ENCODE data around the gene CASP2. TPM values are rescaled to one million over a fixed set of nuclear protein-coding genes. Genes with fewer than 3 reads are reported as not detected.

Gene CASP2
- total RNA-seq, 1 experiment from 2014 or later: 67.2 TPM

DNA sequence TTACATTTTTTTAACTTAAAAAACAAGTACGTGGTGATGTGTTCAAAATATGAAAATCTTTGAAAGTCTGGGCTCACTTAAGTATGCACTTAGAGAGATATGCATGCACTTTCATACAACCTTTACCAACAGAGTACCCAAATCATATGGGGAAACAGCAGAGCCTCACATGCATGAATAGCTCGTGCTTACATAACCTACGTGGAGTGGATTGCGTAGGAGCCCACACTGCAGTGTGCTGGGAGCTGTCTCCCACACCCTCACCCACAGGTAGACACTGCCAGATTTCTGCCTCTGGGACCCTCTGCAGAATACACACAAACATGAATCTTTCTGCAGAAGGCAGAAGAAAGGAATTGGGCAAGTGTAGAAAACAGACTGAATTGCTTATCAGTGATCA lies 28.3 kb downstream of the CASP2 start:
- BruUV-seq (replicated peaks): no TSS peak
- Histone ChIP-seq H3K79me2 (ENCODE audit: low read depth) (no peaks in the 10 kb centered on the region), H3K9me3 (ENCODE audit: insufficient read depth, low read depth) (no peaks in the 10 kb centered on the region), H2AFZ (no peak overlapping the region), H3K36me3 (ENCODE audit: low read depth) (no peaks in the 10 kb centered on the region), H3K4me1 (replicated peaks; ENCODE audit: insufficient read depth) (no peaks in the 10 kb centered on the region; the same call in 1 of the 2 replicates), H3K27me3 (ENCODE audit: insufficient read depth, low read depth) (no peaks in the 10 kb centered on the region), H3F3A (ENCODE audit: insufficient read depth, low read depth) (no peaks in the 10 kb centered on the region), H3K27ac (no peak overlapping the region), H3K4me2 (no peak overlapping the region), H4K20me1 (ENCODE audit: insufficient read depth) (no peaks in the 10 kb centered on the region), H3K9me2 (ENCODE audit: insufficient read depth) (no peaks in the 10 kb centered on the region), H3K4me3 (no peak overlapping the region)
- ChIA-PET CTCF (no interaction called here), POLR2A (ENCODE audit: unreplicated experiment) (no interaction called here)
- TF ChIP-seq EZH2 (IDR thresholded peaks at IDR 0.05; ENCODE audit: low read depth): no peak
- TF ChIP-seq, protein P1, sequence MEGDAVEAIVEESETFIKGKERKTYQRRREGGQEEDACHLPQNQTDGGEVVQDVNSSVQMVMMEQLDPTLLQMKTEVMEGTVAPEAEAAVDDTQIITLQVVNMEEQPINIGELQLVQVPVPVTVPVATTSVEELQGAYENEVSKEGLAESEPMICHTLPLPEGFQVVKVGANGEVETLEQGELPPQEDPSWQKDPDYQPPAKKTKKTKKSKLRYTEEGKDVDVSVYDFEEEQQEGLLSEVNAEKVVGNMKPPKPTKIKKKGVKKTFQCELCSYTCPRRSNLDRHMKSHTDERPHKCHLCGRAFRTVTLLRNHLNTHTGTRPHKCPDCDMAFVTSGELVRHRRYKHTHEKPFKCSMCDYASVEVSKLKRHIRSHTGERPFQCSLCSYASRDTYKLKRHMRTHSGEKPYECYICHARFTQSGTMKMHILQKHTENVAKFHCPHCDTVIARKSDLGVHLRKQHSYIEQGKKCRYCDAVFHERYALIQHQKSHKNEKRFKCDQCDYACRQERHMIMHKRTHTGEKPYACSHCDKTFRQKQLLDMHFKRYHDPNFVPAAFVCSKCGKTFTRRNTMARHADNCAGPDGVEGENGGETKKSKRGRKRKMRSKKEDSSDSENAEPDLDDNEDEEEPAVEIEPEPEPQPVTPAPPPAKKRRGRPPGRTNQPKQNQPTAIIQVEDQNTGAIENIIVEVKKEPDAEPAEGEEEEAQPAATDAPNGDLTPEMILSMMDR (conservative IDR thresholded peaks at IDR 0.05): no peak
- intact Hi-C loops (cut with micrococcal nuclease; ENCODE audit: unreplicated experiment): no loop called here
- DNase-seq: no peak

DNA sequence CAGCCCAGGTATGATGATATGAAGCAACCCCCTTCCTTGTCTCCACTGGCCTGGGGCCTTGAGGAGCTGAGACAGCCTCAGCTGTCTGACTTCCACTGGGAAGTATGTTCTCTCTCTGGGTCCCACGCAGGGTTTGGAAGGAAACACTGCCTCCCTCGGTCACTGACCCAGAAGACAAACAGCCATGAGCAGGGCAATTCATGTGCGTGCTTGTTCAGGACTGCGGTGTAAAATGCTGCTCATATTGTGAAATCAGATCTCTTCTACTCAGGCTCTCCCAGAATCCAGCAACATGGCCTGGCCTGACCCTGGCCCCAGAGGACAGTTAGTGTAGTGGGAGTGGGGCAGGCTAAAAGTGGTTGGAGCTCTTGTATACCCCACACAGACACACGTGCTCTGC lies 30.5 kb downstream of the CASP2 start:
- Histone ChIP-seq H3K27ac (no peak overlapping the region), H3F3A (ENCODE audit: insufficient read depth, low read depth) (no peaks in the 10 kb centered on the region), H4K20me1 (ENCODE audit: insufficient read depth) (no peaks in the 10 kb centered on the region), H2AFZ (no peak overlapping the region), H3K4me3 (no peak overlapping the region), H3K9me3 (ENCODE audit: insufficient read depth, low read depth) (no peaks in the 10 kb centered on the region), H3K27me3 (ENCODE audit: insufficient read depth, low read depth) (no peaks in the 10 kb centered on the region), H3K36me3 (ENCODE audit: low read depth) (no peaks in the 10 kb centered on the region), H3K9me2 (ENCODE audit: insufficient read depth) (no peaks in the 10 kb centered on the region), H3K4me1 (replicated peaks; ENCODE audit: insufficient read depth) (no peaks in the 10 kb centered on the region; the same call in 1 of the 2 replicates), H3K4me2 (no peak overlapping the region), H3K79me2 (ENCODE audit: low read depth) (no peaks in the 10 kb centered on the region)
- CTCF ChIA-PET: no interaction called here
- POLR2A ChIA-PET (ENCODE audit: unreplicated experiment): no interaction called here
- intact Hi-C loops (cut with micrococcal nuclease; ENCODE audit: unreplicated experiment): no loop called here
- no peak for DNase-seq
- no TSS peak for BruUV-seq (replicated peaks)
- TF ChIP-seq EZH2 (IDR thresholded peaks at IDR 0.05; ENCODE audit: low read depth): no peak
- TF ChIP-seq, protein P1 (conservative IDR thresholded peaks at IDR 0.05): no peak

DNA sequence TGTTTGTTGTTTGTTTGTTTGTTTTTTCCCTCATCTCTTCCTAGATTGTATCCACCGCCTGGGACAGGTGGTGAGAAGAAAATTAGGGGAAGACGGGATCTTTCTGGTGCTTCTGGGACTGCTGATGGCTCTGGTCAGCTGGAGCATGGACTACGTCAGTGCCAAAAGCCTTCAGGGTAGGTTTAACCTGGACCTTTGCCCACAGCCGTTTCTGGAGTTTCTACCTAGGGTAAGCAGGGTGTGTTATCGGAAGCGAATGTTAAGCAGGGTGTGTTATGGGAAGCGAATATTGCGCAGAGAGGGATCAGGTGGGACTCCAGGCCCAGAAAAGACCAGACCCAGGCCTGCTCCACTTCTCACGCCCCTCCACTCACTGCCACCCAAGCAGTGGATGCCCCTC lies 32.5 kb downstream of the CASP2 start:
- Histone ChIP-seq H3K27me3 (ENCODE audit: insufficient read depth, low read depth) (no peaks in the 10 kb centered on the region), H3K27ac (no peak overlapping the region), H3K9me2 (ENCODE audit: insufficient read depth) (no peaks in the 10 kb centered on the region), H3K4me3 (no peak overlapping the region), H4K20me1 (ENCODE audit: insufficient read depth) (no peaks in the 10 kb centered on the region), H3K4me2 (no peak overlapping the region), H3F3A (ENCODE audit: insufficient read depth, low read depth) (no peaks in the 10 kb centered on the region), H3K79me2 (ENCODE audit: low read depth) (no peaks in the 10 kb centered on the region), H3K4me1 (replicated peaks; ENCODE audit: insufficient read depth) (peaks cover 6% of the 10 kb centered on the region; the same call in 1 of the 2 replicates), H3K36me3 (ENCODE audit: low read depth) (no peaks in the 10 kb centered on the region), H3K9me3 (ENCODE audit: insufficient read depth, low read depth) (no peaks in the 10 kb centered on the region), H2AFZ (no peak overlapping the region)
- peak in 1 of 2 experiments; percentile 46 for DNase-seq
- POLR2A ChIA-PET (ENCODE audit: unreplicated experiment): no interaction called here
- CTCF ChIA-PET: no interaction called here
- intact Hi-C loops (cut with micrococcal nuclease; ENCODE audit: unreplicated experiment): loop anchor here (2.0 kb wide), 1 partner anchor 88 kb away; the partner anchor contains the start of gene EPHA1
- BruUV-seq (replicated peaks): no TSS peak
- TF ChIP-seq, protein P1 (conservative IDR thresholded peaks at IDR 0.05): no peak
- TF ChIP-seq EZH2 (IDR thresholded peaks at IDR 0.05; ENCODE audit: low read depth): no peak
